Endothelial cell (in vitro differentiated cells): Measurements from ENCODE around the gene MIGA1. TPM values are rescaled to one million over a fixed set of nuclear protein-coding genes. Genes with fewer than 3 reads are reported as not detected.

Experiments used
- DNase-seq: peaks from one replicate; pipeline ENCODE4 v3.0.0; 2021; ENCODE audit warnings: low spot score
- H3K27ac Mint-ChIP-seq: one replicate; pipeline ENCODE4 v1.8.0; 2021; ENCODE audit warnings: mixed read lengths, inconsistent platforms; ENCODE audit not compliant: unreplicated experiment
- H3K27me3 Mint-ChIP-seq: one replicate; pipeline ENCODE4 v1.8.0; 2021; ENCODE audit warnings: mild to moderate bottlenecking, moderate library complexity, mixed read lengths, inconsistent platforms; ENCODE audit not compliant: unreplicated experiment
- H3K36me3 Mint-ChIP-seq: one replicate; pipeline ENCODE4 v1.8.0; 2021; ENCODE audit warnings: mild to moderate bottlenecking, low read depth, mixed read lengths, inconsistent platforms; ENCODE audit not compliant: unreplicated experiment
- H3K4me1 Mint-ChIP-seq: one replicate; pipeline ENCODE4 v1.8.0; 2021; ENCODE audit warnings: mild to moderate bottlenecking, mixed read lengths, inconsistent platforms; ENCODE audit not compliant: unreplicated experiment
- H3K4me3 Mint-ChIP-seq: one replicate; pipeline ENCODE4 v1.8.0; 2021; ENCODE audit warnings: mild to moderate bottlenecking, mixed read lengths, inconsistent platforms; ENCODE audit not compliant: unreplicated experiment
- H3K9me3 Mint-ChIP-seq: one replicate; pipeline ENCODE4 v1.8.0; 2021; ENCODE audit warnings: mixed read lengths, inconsistent platforms; ENCODE audit not compliant: unreplicated experiment
- CTCF ChIP-seq: fragments of 200-600 bp; sonication (generic); IDR thresholded peaks from one replicate; pipeline ENCODE4 v1.5.0; 2021; ENCODE audit warnings: antibody characterized with exemption; ENCODE audit not compliant: unreplicated experiment
- total RNA-seq: library from RNA; stranded (reverse); fragmentation: NEBNext Ultra II Directional; extraction: Animal tissue kit (Norgen Biotek cat#: 25700); gene quantifications from one replicate; pipeline ENCODE4 v1.2.1, GENCODE V29; 2021; ENCODE audit not compliant: unreplicated experiment

The MIGA1 gene
- total RNA-seq, 1 donor from 2014 or later, result 12.3 TPM

GRCh38 chr1:77846966-77847365 lies 67.5 kb downstream of the MIGA1 start:
- Mint-ChIP-seq H3K27ac (no peak overlapping the region), H3K9me3 (no peaks in the 10 kb centered on the region), H3K27me3 (no peaks in the 10 kb centered on the region), H3K36me3 (no peaks in the 10 kb centered on the region), H3K4me1 (no peaks in the 10 kb centered on the region), H3K4me3 (no peak overlapping the region)
- DNase-seq, result no peak
- TF ChIP-seq CTCF, result no peak

- TF ChIP-seq CTCF, result no peak
- Mint-ChIP-seq H3K9me3 (no peaks in the 10 kb centered on the region), H3K27me3 (no peaks in the 10 kb centered on the region), H3K4me3 (no peak overlapping the region), H3K27ac (no peak overlapping the region), H3K36me3 (no peaks in the 10 kb centered on the region), H3K4me1 (no peaks in the 10 kb centered on the region)
- no peak for DNase-seq
Observed at GRCh38 chr1:77847621-77848080, 68.2 kb downstream of the MIGA1 start.

GRCh38 chr1:77850082-77850481 lies 70.6 kb downstream of the MIGA1 start:
- H3K9me3 Mint-ChIP-seq, result no peaks in the 10 kb centered on the region
- DNase-seq, result no peak
- TF ChIP-seq CTCF, result no peak
- no peak overlapping the region for H3K27ac Mint-ChIP-seq
- no peaks in the 10 kb centered on the region for H3K27me3 Mint-ChIP-seq
- no peaks in the 10 kb centered on the region for H3K4me1 Mint-ChIP-seq
- H3K36me3 Mint-ChIP-seq, result peaks cover 18% of the 10 kb centered on the region
- H3K4me3 Mint-ChIP-seq, result no peak overlapping the region

GRCh38 chr1:77857552-77857951 lies 78.1 kb downstream of the MIGA1 start:
- no peak for DNase-seq
- Mint-ChIP-seq H3K4me1 (no peaks in the 10 kb centered on the region), H3K36me3 (peaks cover 36% of the 10 kb centered on the region), H3K27ac (no peak overlapping the region), H3K4me3 (no peak overlapping the region), H3K27me3 (no peaks in the 10 kb centered on the region), H3K9me3 (no peaks in the 10 kb centered on the region)
- no peak for TF ChIP-seq CTCF

- DNase-seq, result no peak
- Mint-ChIP-seq H3K4me3 (no peak overlapping the region), H3K9me3 (no peaks in the 10 kb centered on the region), H3K36me3 (peaks cover 35% of the 10 kb centered on the region), H3K27me3 (no peaks in the 10 kb centered on the region), H3K27ac (no peak overlapping the region), H3K4me1 (no peaks in the 10 kb centered on the region)
- no peak for TF ChIP-seq CTCF
Observed at GRCh38 chr1:77858725-77859124, 79.3 kb downstream of the MIGA1 start.
